ENCODE results near the gene DRG2.

DRG2 gene

DNA sequence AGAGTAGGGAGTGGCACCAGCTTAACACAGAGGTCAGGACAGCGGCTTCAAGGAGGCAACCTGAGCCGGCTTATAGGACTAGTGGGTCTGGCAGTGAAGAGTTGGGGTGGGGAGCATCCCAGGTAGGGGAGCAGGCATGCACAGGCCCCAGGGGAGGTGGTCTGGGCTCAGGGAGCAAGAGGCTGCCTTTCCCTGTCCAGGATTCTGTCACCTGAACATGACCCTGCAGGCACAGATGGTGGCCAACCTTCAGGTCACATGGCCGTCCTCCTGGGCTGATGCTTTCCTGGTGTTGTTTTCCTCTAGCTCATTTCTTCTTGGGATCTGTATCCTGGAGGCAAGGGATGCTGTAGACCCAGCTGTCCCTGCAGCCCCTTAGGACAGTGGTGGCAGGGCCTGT, 17.3 kb downstream of the DRG2 start:
- no peak overlapping the region for H3K4me3 ChIP-seq (ENCODE audit: low read depth, low read length)
- TF ChIP-seq, protein P1, sequence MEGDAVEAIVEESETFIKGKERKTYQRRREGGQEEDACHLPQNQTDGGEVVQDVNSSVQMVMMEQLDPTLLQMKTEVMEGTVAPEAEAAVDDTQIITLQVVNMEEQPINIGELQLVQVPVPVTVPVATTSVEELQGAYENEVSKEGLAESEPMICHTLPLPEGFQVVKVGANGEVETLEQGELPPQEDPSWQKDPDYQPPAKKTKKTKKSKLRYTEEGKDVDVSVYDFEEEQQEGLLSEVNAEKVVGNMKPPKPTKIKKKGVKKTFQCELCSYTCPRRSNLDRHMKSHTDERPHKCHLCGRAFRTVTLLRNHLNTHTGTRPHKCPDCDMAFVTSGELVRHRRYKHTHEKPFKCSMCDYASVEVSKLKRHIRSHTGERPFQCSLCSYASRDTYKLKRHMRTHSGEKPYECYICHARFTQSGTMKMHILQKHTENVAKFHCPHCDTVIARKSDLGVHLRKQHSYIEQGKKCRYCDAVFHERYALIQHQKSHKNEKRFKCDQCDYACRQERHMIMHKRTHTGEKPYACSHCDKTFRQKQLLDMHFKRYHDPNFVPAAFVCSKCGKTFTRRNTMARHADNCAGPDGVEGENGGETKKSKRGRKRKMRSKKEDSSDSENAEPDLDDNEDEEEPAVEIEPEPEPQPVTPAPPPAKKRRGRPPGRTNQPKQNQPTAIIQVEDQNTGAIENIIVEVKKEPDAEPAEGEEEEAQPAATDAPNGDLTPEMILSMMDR (IDR thresholded peaks at IDR 0.05; ENCODE audit: low read depth, low read length, missing control alignments), result no peak
- DNase-seq (ENCODE audit: low read depth), result no peak
- in situ Hi-C loops (cut with HindIII; ENCODE audit: low sequenced_read_pairs), result no loop called here

DNA sequence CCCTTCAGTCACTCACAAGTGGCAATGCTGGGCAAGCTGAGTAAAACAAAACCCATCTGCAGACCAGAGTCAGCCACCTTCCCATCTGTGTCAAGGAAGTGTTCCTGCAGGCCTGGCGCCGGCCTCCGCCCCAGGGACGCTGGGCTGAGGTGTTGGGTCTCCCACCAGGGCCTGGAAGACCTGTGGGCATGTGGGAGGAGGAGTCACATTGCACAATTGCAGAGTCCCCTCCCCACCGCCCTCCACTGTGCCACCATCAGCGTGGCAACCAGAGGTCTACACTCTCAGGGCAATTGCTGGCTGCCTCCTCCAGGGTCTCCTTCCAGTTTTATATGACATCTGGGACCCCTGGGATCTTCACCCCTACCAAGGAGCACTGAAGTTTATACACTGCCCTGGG, 17.8 kb downstream of the DRG2 start:
- in situ Hi-C loops (cut with HindIII; ENCODE audit: low sequenced_read_pairs), result no loop called here
- no peak overlapping the region for H3K4me3 ChIP-seq (ENCODE audit: low read depth, low read length)
- TF ChIP-seq, protein P1 (IDR thresholded peaks at IDR 0.05; ENCODE audit: low read depth, low read length, missing control alignments), result no peak
- DNase-seq (ENCODE audit: low read depth), result no peak

DNA sequence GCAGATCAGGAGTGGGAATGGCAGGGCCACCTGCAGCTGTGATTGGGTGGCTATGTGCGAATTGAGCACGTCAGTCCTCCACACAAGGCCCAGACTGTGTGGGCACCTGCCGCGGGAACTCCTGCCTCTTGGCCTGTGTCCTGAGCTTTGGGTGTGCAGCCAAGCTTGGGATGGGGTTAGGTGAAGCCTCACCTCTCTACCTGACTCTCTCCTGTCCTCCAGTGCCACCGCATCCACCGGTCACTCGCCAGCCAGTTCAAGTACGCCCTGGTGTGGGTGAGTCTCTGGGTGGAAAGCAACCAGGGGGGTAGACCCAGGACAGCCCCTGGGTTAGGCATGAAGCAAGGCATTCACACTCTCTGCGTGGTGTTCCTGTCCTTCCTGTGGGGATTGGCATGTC, 18.5 kb downstream of the DRG2 start:
- H3K4me3 ChIP-seq (ENCODE audit: low read depth, low read length), result no peak overlapping the region
- TF ChIP-seq, protein P1 (IDR thresholded peaks at IDR 0.05; ENCODE audit: low read depth, low read length, missing control alignments), result no peak
- in situ Hi-C loops (cut with HindIII; ENCODE audit: low sequenced_read_pairs), result no loop called here
- DNase-seq (ENCODE audit: low read depth), result no peak

DNA sequence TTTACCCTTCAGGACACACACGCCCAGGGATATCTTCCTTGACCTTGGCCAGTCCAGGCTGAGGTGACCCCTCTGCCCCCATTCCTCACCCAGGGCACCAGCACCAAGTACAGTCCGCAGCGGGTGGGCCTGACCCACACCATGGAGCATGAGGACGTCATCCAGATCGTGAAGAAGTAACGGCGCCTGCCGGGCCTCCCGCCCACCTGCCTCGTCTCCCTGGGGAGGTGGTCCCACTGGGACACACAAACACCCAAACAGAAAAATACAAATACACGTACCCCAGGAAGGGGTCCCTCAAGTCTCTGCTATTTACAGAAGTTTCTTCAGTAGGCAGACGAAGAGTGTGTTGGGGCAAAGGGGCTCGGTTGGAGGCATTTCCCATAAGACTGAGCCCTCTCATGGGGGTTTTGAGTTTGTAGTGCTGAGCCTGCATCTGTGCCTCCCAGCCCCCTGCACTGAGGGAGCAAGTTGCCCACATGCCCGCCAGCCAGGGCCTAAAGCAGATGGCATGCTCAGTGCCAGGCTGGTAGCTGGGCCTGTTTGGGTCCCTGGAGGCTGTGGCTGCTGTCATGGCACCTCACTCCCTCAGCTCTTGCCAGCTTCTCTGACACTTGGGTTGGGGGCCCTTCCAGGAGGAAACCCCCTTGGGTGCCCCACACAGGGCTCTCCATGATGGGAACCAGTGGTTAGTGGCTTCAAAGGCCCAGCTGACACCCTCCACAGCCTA, 19.5 kb downstream of the DRG2 start:
- no peak for DNase-seq (ENCODE audit: low read depth)
- in situ Hi-C loops (cut with HindIII; ENCODE audit: low sequenced_read_pairs), result no loop called here
- TF ChIP-seq, protein P1 (IDR thresholded peaks at IDR 0.05; ENCODE audit: low read depth, low read length, missing control alignments), result no peak
- no peak overlapping the region for H3K4me3 ChIP-seq (ENCODE audit: low read depth, low read length)

DNA sequence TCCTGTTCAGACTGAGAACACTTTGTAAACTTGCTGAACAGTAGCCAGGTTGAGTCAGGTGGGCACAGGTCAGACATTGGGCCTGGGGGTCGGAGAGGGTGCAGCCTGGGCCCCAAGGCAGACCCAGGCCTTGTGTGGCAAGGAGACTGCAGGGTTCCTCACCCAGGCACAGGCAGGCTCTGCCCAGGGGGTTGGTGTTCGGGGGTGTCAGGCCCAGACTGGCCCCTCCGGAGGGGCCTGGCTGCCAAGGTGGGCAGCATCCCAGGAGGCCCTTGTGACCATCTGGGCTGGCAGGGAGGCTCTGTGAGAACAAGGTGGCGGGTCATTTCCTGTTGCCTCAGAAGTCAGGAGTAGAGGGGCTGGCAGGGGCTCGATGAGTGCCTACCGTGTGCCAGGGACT, 20.2 kb downstream of the DRG2 start:
- DNase-seq (ENCODE audit: low read depth), result no peak
- in situ Hi-C loops (cut with HindIII; ENCODE audit: low sequenced_read_pairs), result no loop called here
- no peak overlapping the region for H3K4me3 ChIP-seq (ENCODE audit: low read depth, low read length)
- TF ChIP-seq, protein P1 (IDR thresholded peaks at IDR 0.05; ENCODE audit: low read depth, low read length, missing control alignments), result no peak

DNA sequence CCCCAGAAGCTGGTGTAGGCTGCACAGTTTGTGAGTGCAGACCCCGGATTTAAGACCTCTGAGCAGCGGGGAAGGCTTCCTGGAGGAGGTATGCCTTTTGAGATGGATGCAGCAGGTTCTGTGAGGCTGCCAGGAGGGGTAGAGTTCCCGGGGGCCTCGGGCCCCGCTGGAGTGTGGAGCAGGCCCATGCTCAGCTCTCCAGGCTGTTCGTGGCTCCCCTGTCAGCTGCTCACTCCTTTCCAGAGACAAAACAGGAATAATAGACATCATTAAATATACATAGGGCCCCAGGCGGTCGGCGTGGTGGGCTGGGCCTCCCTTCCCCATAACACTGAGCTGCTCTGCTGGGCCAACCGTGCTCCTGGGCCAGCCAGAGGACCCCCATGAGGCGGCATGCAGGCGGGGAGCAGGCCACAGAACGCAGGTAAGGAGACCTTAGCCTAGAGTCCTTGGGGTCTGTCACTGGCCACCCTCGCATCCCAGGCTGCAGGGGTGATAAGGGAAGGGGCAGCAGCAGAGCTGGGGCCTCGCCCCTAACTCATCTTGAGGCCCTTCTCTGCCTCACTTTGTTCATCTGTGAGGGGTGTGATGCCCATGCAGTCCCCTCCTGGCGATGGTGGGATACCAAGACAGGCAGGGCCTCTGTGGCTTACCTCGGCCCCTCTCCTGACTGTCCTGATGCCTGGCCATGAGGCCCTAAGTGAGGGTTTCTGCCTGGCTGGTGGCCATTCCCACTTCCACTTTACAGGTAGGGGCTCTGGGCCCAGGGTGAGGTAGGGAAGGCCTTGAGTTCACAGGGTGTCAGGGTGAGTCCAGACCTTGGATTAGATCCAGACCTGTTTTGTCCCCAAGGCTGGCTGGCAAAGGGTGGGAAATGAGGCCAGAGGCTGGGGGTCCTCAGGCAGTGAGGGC, 20.9 kb downstream of the DRG2 start, which contains the start of gene MYO15A:
Gene MYO15A (plus strand): TSS at position 356 of the 912 bp plus-strand sequence. CDS start 10,045 bp downstream, outside the sequence.
- no peak within 1 kb of the TSS for H3K4me3 ChIP-seq (ENCODE audit: low read depth, low read length)
- DNase-seq (ENCODE audit: low read depth), result no peak
- in situ Hi-C loops (cut with HindIII; ENCODE audit: low sequenced_read_pairs), result no loop called here
- TF ChIP-seq, protein P1 (IDR thresholded peaks at IDR 0.05; ENCODE audit: low read depth, low read length, missing control alignments), result no peak
